ENCODE measurements around the gene BSPRY.

BSPRY gene

GRCh38 chr9:113349445-113350094 is at the start of gene BSPRY:
Gene BSPRY, plus strand, starts transcription at chr9:113349541. Its CDS starts 39 bp downstream, at chr9:113349580.
- peak; percentile 6 for DNase-seq

GRCh38 chr9:113299800-113300292 is 49.5 kb upstream of the BSPRY start:
- peak; percentile 88 for DNase-seq

- DNase-seq, result no peak
Measured at GRCh38 chr9:113301548-113301947, 47.8 kb upstream of the BSPRY start.

- no peak for DNase-seq
Measured at GRCh38 chr9:113302792-113303418, 46.4 kb upstream of the BSPRY start, which contains the start of gene RNF183. Gene RNF183, minus strand, starts transcription at chr9:113303376. Its CDS starts 5,192 bp downstream, at chr9:113298184.

- DNase-seq, result no peak
Measured at GRCh38 chr9:113306566-113306965, 42.8 kb upstream of the BSPRY start.

GRCh38 chr9:113307396-113307975 is 41.9 kb upstream of the BSPRY start:
- no peak for DNase-seq

GRCh38 chr9:113309204-113309813 is 40.0 kb upstream of the BSPRY start:
- peak; percentile 41 for DNase-seq

GRCh38 chr9:113310538-113310937 is 38.8 kb upstream of the BSPRY start:
- no peak for DNase-seq

- no peak for DNase-seq
Measured at GRCh38 chr9:113311961-113312360, 37.4 kb upstream of the BSPRY start.

- no peak for DNase-seq
Measured at GRCh38 chr9:113313261-113313660, 36.1 kb upstream of the BSPRY start.

- no peak for DNase-seq
Measured at GRCh38 chr9:113315231-113315630, 34.1 kb upstream of the BSPRY start.

- no peak for DNase-seq
Measured at GRCh38 chr9:113316030-113316429, 33.3 kb upstream of the BSPRY start.

GRCh38 chr9:113317777-113318176 is 31.6 kb upstream of the BSPRY start:
- DNase-seq, result no peak

- DNase-seq, result no peak
Measured at GRCh38 chr9:113319054-113319453, 30.3 kb upstream of the BSPRY start.

- DNase-seq, result no peak
Measured at GRCh38 chr9:113320051-113320450, 29.3 kb upstream of the BSPRY start.

- no peak for DNase-seq
Measured at GRCh38 chr9:113322671-113323070, 26.7 kb upstream of the BSPRY start.

- DNase-seq, result no peak
Measured at GRCh38 chr9:113326230-113326629, 23.1 kb upstream of the BSPRY start.

- no peak for DNase-seq
Measured at GRCh38 chr9:113328045-113328782, 21.1 kb upstream of the BSPRY start.

GRCh38 chr9:113331780-113332179 is 17.6 kb upstream of the BSPRY start:
- DNase-seq, result no peak

- no peak for DNase-seq
Measured at GRCh38 chr9:113337714-113338113, 11.6 kb upstream of the BSPRY start.

- peak; percentile 73 for DNase-seq
Measured at GRCh38 chr9:113340011-113340699, 9.2 kb upstream of the BSPRY start, which contains the start of gene WDR31. Gene WDR31, minus strand, starts transcription at chr9:113340275. Its CDS starts 8,253 bp downstream, at chr9:113332022.

Data from MV-4-11 (cell line).